Measurements from ENCODE around the gene NEDD4L.
"Not testable (repeated sequence)": the region's sequence is repeated elsewhere in the genome, so short reads cannot be mapped to it uniquely, and the experiment has no call there.

Gene NEDD4L

GRCh38 chr18:58161659-58162058 lies 117.6 kb downstream of the NEDD4L start:
- DNase-seq, result peak; percentile 57

- no peak for DNase-seq
These were observed 118.1 kb downstream of the NEDD4L start for GRCh38 chr18:58162127-58162526.

- DNase-seq, result no peak
These were observed 119.1 kb downstream of the NEDD4L start for GRCh38 chr18:58163004-58163590.

- no peak for DNase-seq
These were observed 122.3 kb downstream of the NEDD4L start for GRCh38 chr18:58166278-58166844.

GRCh38 chr18:58167073-58167472 lies 123.0 kb downstream of the NEDD4L start:
- DNase-seq, result no peak

- DNase-seq, result no peak
These were observed 124.2 kb downstream of the NEDD4L start for GRCh38 chr18:58168221-58168620.

- no peak for DNase-seq
These were observed 125.0 kb downstream of the NEDD4L start for GRCh38 chr18:58168993-58169392.

GRCh38 chr18:58169472-58169871 lies 125.4 kb downstream of the NEDD4L start:
- no peak for DNase-seq

GRCh38 chr18:58170036-58170435 lies 126.0 kb downstream of the NEDD4L start:
- not testable (repeated sequence) for DNase-seq

- no peak for DNase-seq
These were observed 128.0 kb downstream of the NEDD4L start for GRCh38 chr18:58172031-58172430.

- no peak for DNase-seq
These were observed 130.3 kb downstream of the NEDD4L start for GRCh38 chr18:58174285-58174684.

- DNase-seq, result no peak
These were observed 131.2 kb downstream of the NEDD4L start for GRCh38 chr18:58175122-58175785.

- no peak for DNase-seq
These were observed 131.8 kb downstream of the NEDD4L start for GRCh38 chr18:58175786-58176176.

- no peak for DNase-seq
These were observed 133.1 kb downstream of the NEDD4L start for GRCh38 chr18:58177004-58177717.

- DNase-seq, result no peak
These were observed 134.0 kb downstream of the NEDD4L start for GRCh38 chr18:58177896-58178470.

- no peak for DNase-seq
These were observed 134.5 kb downstream of the NEDD4L start for GRCh38 chr18:58178511-58178910.

GRCh38 chr18:58180172-58180571 lies 136.1 kb downstream of the NEDD4L start:
- peak; percentile 47 for DNase-seq

GRCh38 chr18:58180738-58181353 lies 136.8 kb downstream of the NEDD4L start:
- peak; percentile 77 for DNase-seq

GRCh38 chr18:58181988-58182387 lies 138.0 kb downstream of the NEDD4L start:
- no peak for DNase-seq

GRCh38 chr18:58183226-58183625 lies 139.2 kb downstream of the NEDD4L start:
- DNase-seq, result no peak

- no peak for DNase-seq
These were observed 142.4 kb downstream of the NEDD4L start for GRCh38 chr18:58186258-58186948.

- DNase-seq, result no peak
These were observed 143.6 kb downstream of the NEDD4L start for GRCh38 chr18:58187674-58188073.

Data from hematopoietic multipotent progenitor cell treated with erythropoietin and hydrocortisone succinate and interleukin-3 and kit ligand, for 8 days (in vitro differentiated cells).